ENCODE measurements around the gene MGST3. TPM values are rescaled to one million over a fixed set of nuclear protein-coding genes. Genes with fewer than 3 reads are reported as not detected.

Gene MGST3
- total RNA-seq, 4 donors from 2014 or later = 202 to 257 (median 232) TPM

- no peaks in the 10 kb centered on the region for H3K9me3 ChIP-seq
- intact Hi-C loops (cut with DNase I) = no loop called here
- H3K4me3 ChIP-seq = no peak overlapping the region
- TF ChIP-seq POLR2A (IDR thresholded peaks at IDR 0.05; ENCODE audit: low read depth) = no peak
- no peak for TF ChIP-seq POLR2AphosphoS5 (IDR thresholded peaks at IDR 0.05)
- TF ChIP-seq EP300 (IDR thresholded peaks at IDR 0.05) = no peak
- TF ChIP-seq CTCF (IDR thresholded peaks at IDR 0.05) = no peak
- WGBS = 72% methylated on average over 2 of the region's 2 CpGs
- no peak for DNase-seq (ENCODE audit: extremely low spot score)
- no peaks in the 10 kb centered on the region for H3K27me3 ChIP-seq
- H3K36me3 ChIP-seq = peaks cover 0 to 7% (median 2%) of the 10 kb centered on the region in 4 donors
- H3K27ac ChIP-seq (replicated peaks in 1 of 4) = no peak overlapping the region
- H3K4me1 ChIP-seq = peaks cover 45 to 67% (median 63%) of the 10 kb centered on the region in 4 donors
Measured at GRCh38 chr1:165644064-165644735, 13.2 kb downstream of the MGST3 start.

- peak; percentile 34 for DNase-seq (ENCODE audit: extremely low spot score)
- intact Hi-C loops (cut with DNase I) = no loop called here
- 76% methylated on average over 8 of the region's 8 CpGs for WGBS
- H3K36me3 ChIP-seq = peaks cover 1 to 12% (median 9%) of the 10 kb centered on the region in 4 donors
- H3K27ac ChIP-seq (replicated peaks in 1 of 4) = no peak overlapping the region
- TF ChIP-seq POLR2A (IDR thresholded peaks at IDR 0.05; ENCODE audit: low read depth) (no peak), CTCF (IDR thresholded peaks at IDR 0.05) (no peak), POLR2AphosphoS5 (IDR thresholded peaks at IDR 0.05) (no peak), EP300 (IDR thresholded peaks at IDR 0.05) (no peak)
- H3K4me1 ChIP-seq = peaks cover 35 to 58% (median 51%) of the 10 kb centered on the region in 4 donors
- H3K27me3 ChIP-seq = no peaks in the 10 kb centered on the region
- no peaks in the 10 kb centered on the region for H3K9me3 ChIP-seq
- H3K4me3 ChIP-seq = no peak overlapping the region
Measured at GRCh38 chr1:165645654-165646366, 14.8 kb downstream of the MGST3 start.

GRCh38 chr1:165647517-165647916 is 16.5 kb downstream of the MGST3 start:
- Histone ChIP-seq H3K4me1 (peaks cover 18 to 50% (median 35%) of the 10 kb centered on the region in 4 donors), H3K27me3 (no peaks in the 10 kb centered on the region), H3K9me3 (no peaks in the 10 kb centered on the region), H3K36me3 (peaks cover 9 to 27% (median 22%) of the 10 kb centered on the region in 4 donors), H3K27ac (replicated peaks in 1 of 4) (no peak overlapping the region), H3K4me3 (no peak overlapping the region)
- TF ChIP-seq CTCF (IDR thresholded peaks at IDR 0.05) = no peak
- TF ChIP-seq EP300 (IDR thresholded peaks at IDR 0.05) = no peak
- no peak for TF ChIP-seq POLR2A (IDR thresholded peaks at IDR 0.05; ENCODE audit: low read depth)
- no peak for TF ChIP-seq POLR2AphosphoS5 (IDR thresholded peaks at IDR 0.05)
- intact Hi-C loops (cut with DNase I) = no loop called here
- no peak for DNase-seq (ENCODE audit: extremely low spot score)

GRCh38 chr1:165647970-165648369 is 16.9 kb downstream of the MGST3 start:
- TF ChIP-seq CTCF (IDR thresholded peaks at IDR 0.05) (no peak), POLR2AphosphoS5 (IDR thresholded peaks at IDR 0.05) (no peak)
- Histone ChIP-seq H3K9me3 (no peaks in the 10 kb centered on the region), H3K27me3 (no peaks in the 10 kb centered on the region), H3K36me3 (peaks cover 9 to 31% (median 27%) of the 10 kb centered on the region in 4 donors), H3K4me1 (peaks cover 15 to 50% (median 34%) of the 10 kb centered on the region in 4 donors), H3K4me3 (no peak overlapping the region), H3K27ac (replicated peaks in 1 of 4) (no peak overlapping the region)
- whole genome bisulfite sequencing = 93% methylated on average over 4 of the region's 4 CpGs
- intact Hi-C loops (cut with DNase I) = no loop called here
- DNase-seq (ENCODE audit: extremely low spot score) = no peak
